Loucy (cell line): ENCODE results near the gene KIF23.

ENCODE experiments used
- H2AFZ ChIP-seq: fragments of 200-600 bp; sonication (generic); 2 replicates; pipeline ENCODE4 v1.6.0; 2016; ENCODE audit warnings: antibody characterized with exemption, mild to moderate bottlenecking, low read length, moderate library complexity
- H3F3A ChIP-seq: fragments of 200-600 bp; 2 replicates; pipeline ENCODE4 v1.6.0; 2016; ENCODE audit warnings: antibody characterized with exemption, low read depth, mild to moderate bottlenecking
- H3K27me3 ChIP-seq: fragments of 200-600 bp; sonication (generic); 2 replicates; pipeline ENCODE4 v1.6.1; 2014; ENCODE audit warnings: low read length, mild to moderate bottlenecking; ENCODE audit not compliant: insufficient read depth, poor library complexity, severe bottlenecking
- H3K36me3 ChIP-seq: fragments of 200-600 bp; sonication (generic); 2 replicates; pipeline ENCODE4 v1.6.1; 2016; ENCODE audit warnings: low read length; ENCODE audit not compliant: insufficient read depth
- H3K4me1 ChIP-seq: fragments of 200-600 bp; sonication (generic); 2 replicates; pipeline ENCODE4 v1.5.1; 2014; ENCODE audit warnings: low read length, mild to moderate bottlenecking; ENCODE audit not compliant: insufficient read depth, poor library complexity, severe bottlenecking
- H3K4me2 ChIP-seq: fragments of 200-600 bp; sonication (generic); 2 replicates; pipeline ENCODE4 v1.6.0; 2014; ENCODE audit warnings: antibody characterized with exemption, low read length, low read depth, mild to moderate bottlenecking; ENCODE audit not compliant: poor library complexity, severe bottlenecking
- H3K4me3 ChIP-seq: fragments of 200-600 bp; sonication (generic); 2 replicates; pipeline ENCODE4 v1.5.1; 2014; ENCODE audit warnings: low read length, mild to moderate bottlenecking, mixed read lengths; ENCODE audit not compliant: poor library complexity, severe bottlenecking
- H3K79me2 ChIP-seq: fragments of 200-600 bp; sonication (generic); 2 replicates; pipeline ENCODE4 v1.6.1; 2014; ENCODE audit warnings: low read length; ENCODE audit not compliant: insufficient read depth
- H3K9ac ChIP-seq: fragments of 200-600 bp; sonication (generic); 2 replicates; pipeline ENCODE4 v1.6.0; 2014; ENCODE audit warnings: mild to moderate bottlenecking, low read depth, low read length, moderate library complexity; ENCODE audit not compliant: poor library complexity, severe bottlenecking
- H3K9me2 ChIP-seq: fragments of 200-600 bp; sonication (generic); replicated peaks from 2 replicates; pipeline ENCODE4 v1.6.1; 2016; ENCODE audit warnings: low read depth, low read length, mixed read lengths
- H3K9me3 ChIP-seq: fragments of 200-600 bp; sonication (generic); 2 replicates; pipeline ENCODE4 v1.6.1; 2014; ENCODE audit warnings: mild to moderate bottlenecking, antibody characterized with exemption, low read length, low read depth; ENCODE audit not compliant: insufficient read depth
- H4K20me1 ChIP-seq: fragments of 200-600 bp; sonication (generic); 2 replicates; pipeline ENCODE4 v1.6.0; 2014; ENCODE audit warnings: antibody characterized with exemption, low read length, mild to moderate bottlenecking; ENCODE audit not compliant: insufficient read depth, poor library complexity, severe bottlenecking
- CTCF ChIP-seq: fragments of 200-600 bp; sonication (generic); conservative IDR thresholded peaks from 2 replicates; pipeline ENCODE4 v1.5.1; 2014; ENCODE audit warnings: mild to moderate bottlenecking, antibody characterized with exemption, low read length
- EZH2phosphoT487 ChIP-seq: fragments of 200-600 bp; IDR thresholded peaks from 2 replicates; pipeline ENCODE4 v1.6.1; 2018; ENCODE audit warnings: antibody characterized with exemption, mild to moderate bottlenecking, moderate library complexity, borderline replicate concordance

Gene KIF23

GRCh38 chr15:69478259-69478781 is 64.2 kb downstream of the KIF23 start:
- Histone ChIP-seq H3K9me2 (no peaks in the 10 kb centered on the region), H3K9me3 (no peaks in the 10 kb centered on the region; the same call in 1 of the 2 replicates), H3K9ac (no peak overlapping the region), H3K4me3 (no peak overlapping the region), H3K4me1 (peaks cover 5% of the 10 kb centered on the region), H4K20me1 (no peaks in the 10 kb centered on the region), H3K36me3 (no peaks in the 10 kb centered on the region), H2AFZ (no peak overlapping the region), H3K4me2 (no peak overlapping the region), H3F3A (no peaks in the 10 kb centered on the region), H3K79me2 (no peaks in the 10 kb centered on the region), H3K27me3 (no peaks in the 10 kb centered on the region)
- no peak for TF ChIP-seq EZH2phosphoT487
- peak; percentile 96 for TF ChIP-seq CTCF

- no peaks in the 10 kb centered on the region; the same call in 1 of the 2 replicates for H3K9me3 ChIP-seq
- H3K27me3 ChIP-seq = no peaks in the 10 kb centered on the region
- H3F3A ChIP-seq = no peaks in the 10 kb centered on the region
- H3K4me2 ChIP-seq = no peak overlapping the region
- H3K36me3 ChIP-seq = no peaks in the 10 kb centered on the region
- TF ChIP-seq EZH2phosphoT487 (no peak), CTCF (no peak)
- H4K20me1 ChIP-seq = no peaks in the 10 kb centered on the region
- peaks cover 5% of the 10 kb centered on the region for H3K4me1 ChIP-seq
- no peaks in the 10 kb centered on the region for H3K9me2 ChIP-seq
- no peaks in the 10 kb centered on the region for H3K79me2 ChIP-seq
- no peak overlapping the region for H3K4me3 ChIP-seq
- no peak overlapping the region for H2AFZ ChIP-seq
- no peak overlapping the region for H3K9ac ChIP-seq
Observed at GRCh38 chr15:69479081-69479480, 64.9 kb downstream of the KIF23 start.

GRCh38 chr15:69479971-69480370 is 65.8 kb downstream of the KIF23 start:
- H3K4me2 ChIP-seq = no peak overlapping the region
- no peak for TF ChIP-seq EZH2phosphoT487
- TF ChIP-seq CTCF = no peak

More at GRCh38 chr15:69479971-69480370, 65.8 kb downstream of the KIF23 start:
- H4K20me1 ChIP-seq = no peaks in the 10 kb centered on the region
- H3K9me3 ChIP-seq = no peaks in the 10 kb centered on the region; the same call in 1 of the 2 replicates
- H3K79me2 ChIP-seq = no peaks in the 10 kb centered on the region
- H3F3A ChIP-seq = no peaks in the 10 kb centered on the region
- H3K9ac ChIP-seq = no peak overlapping the region
- no peak overlapping the region for H3K4me3 ChIP-seq
- no peaks in the 10 kb centered on the region for H3K36me3 ChIP-seq
- peaks cover 5% of the 10 kb centered on the region for H3K4me1 ChIP-seq
- H2AFZ ChIP-seq = no peak overlapping the region
- no peaks in the 10 kb centered on the region for H3K27me3 ChIP-seq
- no peaks in the 10 kb centered on the region for H3K9me2 ChIP-seq
